Right lobe of liver (tissue), 4 donors: ENCODE data around the gene TOPORS.

ENCODE experiments used
- CTCF ChIP-seq, 4 donors: fragments of 200-600 bp in 3 of 4; fragments of 450-650 bp in 1 of 4; IDR thresholded peaks; one replicate each; pipeline versions ENCODE4 v1.5.1 to v1.8.0; 2016 to 2022; ENCODE audit warnings: antibody characterized with exemption in 4 of 4, mild to moderate bottlenecking in 2 of 4
- POLR2A ChIP-seq: fragments of 450-650 bp; IDR thresholded peaks from one replicate; pipeline ENCODE4 v1.6.1; 2017; ENCODE audit warnings: antibody characterized with exemption, mild to moderate bottlenecking
- donor health status: DM: no; HTN: no; CAD: no.
- donor health status: DM: no; HTN: no; CAD: no.
- donor health status: DM: no; HTN: yes; CAD: no.

DNA sequence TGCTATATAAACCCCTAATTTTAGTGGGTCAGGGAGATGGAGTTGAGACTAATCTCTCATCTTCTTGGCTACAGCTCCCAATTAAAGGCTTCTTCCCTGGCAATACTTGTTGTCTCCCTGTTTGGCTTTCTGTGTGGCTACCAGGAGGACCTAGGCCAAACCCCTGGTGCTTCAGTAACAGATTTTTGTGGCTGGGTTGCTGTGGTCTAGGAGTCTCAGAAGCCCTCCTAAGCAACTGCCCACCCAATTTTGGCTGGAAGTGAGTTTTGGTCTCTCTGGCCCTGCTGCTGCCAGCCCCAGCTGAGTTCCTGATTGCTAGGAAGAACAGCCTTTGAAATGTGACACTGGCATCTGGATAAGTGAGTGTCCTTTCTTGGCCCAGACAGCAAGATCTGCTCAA, 36.1 kb downstream of the TOPORS start:
- TF ChIP-seq POLR2A (no peak), CTCF (IDR thresholded peaks at IDR 0.05) (no peak)
